HepG2 (cell line): ENCODE measurements around the gene MYO3B. TPM values are rescaled to one million over a fixed set of nuclear protein-coding genes. Genes with fewer than 3 reads are reported as not detected.

Experiments
- GATAD1 ChIP-seq: IDR thresholded peaks from 2 replicates; pipeline ENCODE4 v1.6.1; 2016; ENCODE audit warnings: missing genetic modification reagents, missing compliant biosample characterization
- HDAC2 ChIP-seq: sonication (generic); formaldehyde crosslinking; IDR thresholded peaks from 2 replicates; pipeline ENCODE4 v1.4.0; 2020; ENCODE audit warnings: missing genetic modification reagents
- HOMEZ ChIP-seq: IDR thresholded peaks from 2 replicates; pipeline ENCODE4 v1.6.1; 2016; ENCODE audit warnings: low read depth
- KLF15 ChIP-seq: sonication (generic); formaldehyde crosslinking; IDR thresholded peaks from 2 replicates; pipeline ENCODE4 v1.8.1; 2023; ENCODE audit warnings: borderline replicate concordance, mild to moderate bottlenecking, inconsistent platforms, missing genetic modification reagents, mixed read lengths
- KLF9 ChIP-seq: IDR thresholded peaks from 2 replicates; pipeline ENCODE4 v1.6.1; 2016; ENCODE audit warnings: low read depth
- NR2F6 ChIP-seq, 2 experiments: IDR thresholded peaks; 2 replicates each; pipeline ENCODE4 v1.6.1; 2016; ENCODE audit warnings: antibody characterized with exemption in 1 of 2, mild to moderate bottlenecking in 1 of 2
- TCF7 ChIP-seq: sonication (generic); IDR thresholded peaks from 2 replicates; pipeline ENCODE4 v1.6.1; 2016; ENCODE audit warnings: antibody characterized with exemption, low read depth
- TFDP1 ChIP-seq: IDR thresholded peaks from 2 replicates; pipeline ENCODE4 v1.6.1; 2016; ENCODE audit warnings: missing compliant biosample characterization, missing genetic modification reagents, borderline replicate concordance
- TFDP2 ChIP-seq: sonication (generic); formaldehyde crosslinking; IDR thresholded peaks from 2 replicates; pipeline ENCODE4 v1.4.0; 2020; ENCODE audit warnings: missing genetic modification reagents
- TOE1 ChIP-seq: sonication (generic); formaldehyde crosslinking; IDR thresholded peaks from 2 replicates; pipeline ENCODE4 v1.4.0; 2020; ENCODE audit warnings: mild to moderate bottlenecking, missing genetic modification reagents
- YY1 ChIP-seq: IDR thresholded peaks from 2 replicates; pipeline ENCODE4 v1.6.1; 2011; ENCODE audit warnings: low read length, low read depth, moderate library complexity, mild to moderate bottlenecking; ENCODE audit not compliant: insufficient read depth, insufficient replicate concordance
- ZBTB2 ChIP-seq: sonication (generic); formaldehyde crosslinking; IDR thresholded peaks from 2 replicates; pipeline ENCODE4 v1.8.0; 2022; ENCODE audit warnings: low read depth, missing genetic modification reagents
- ZBTB43 ChIP-seq: sonication (generic); formaldehyde crosslinking; conservative IDR thresholded peaks from 2 replicates; pipeline ENCODE4 v1.4.0; 2020; ENCODE audit warnings: missing genetic modification reagents
- ZFX ChIP-seq: sonication (generic); formaldehyde crosslinking; IDR thresholded peaks from 2 replicates; pipeline ENCODE4 v1.4.0; 2020; ENCODE audit warnings: mild to moderate bottlenecking, low read depth, missing genetic modification reagents, moderate library complexity
- ZHX1 ChIP-seq: sonication (generic); formaldehyde crosslinking; IDR thresholded peaks from 2 replicates; pipeline ENCODE4 v1.8.1; 2022; ENCODE audit warnings: low read depth, mild to moderate bottlenecking, missing genetic modification reagents
- ZNF616 ChIP-seq: sonication (generic); formaldehyde crosslinking; IDR thresholded peaks from 2 replicates; pipeline ENCODE4 v1.5.0; 2020; ENCODE audit warnings: low read depth, mild to moderate bottlenecking, missing genetic modification reagents
- ZNF850 ChIP-seq: sonication (generic); formaldehyde crosslinking; conservative IDR thresholded peaks from 2 replicates; pipeline ENCODE4 v1.9.0; 2021; ENCODE audit warnings: mild to moderate bottlenecking, missing genetic modification reagents
- polyA plus RNA-seq, 8 experiments: library from polyadenylated mRNA; depleted of rRNA in 3 of 8; stranded (reverse) in 7 of 8; unstranded in 1 of 8; fragments of >200 nt; fragmentation: Illumina TruSeq in 4 of 8; extraction: Trizol in 4 of 8; gene quantifications; 2 replicates each; pipeline versions ENCODE4 v1.2.1 to v1.2.3, GENCODE V29; 2011 to 2016; ENCODE audit warnings: low read depth in 4 of 8, missing spikeins in 1 of 8, mixed read lengths in 1 of 8; ENCODE audit not compliant: insufficient read depth in 1 of 8
- total RNA-seq, 5 experiments: library from RNA; depleted of rRNA; stranded (reverse); fragments of >200 nt; fragmentation: Illumina TruSeq; extraction: Trizol; gene quantifications; 2 replicates each; pipeline ENCODE4 v1.2.3, GENCODE V29; 2016; ENCODE audit warnings: low read depth in 1 of 5

The MYO3B gene
- total and polyA plus RNA-seq, 2 of the 13 experiments (the other 11 are each of a cell fraction or from before 2014, with no cell fraction given) = 0.01 TPM; not detected in 1

- peak; percentile 16; the same call in 1 of the 2 replicates for TF ChIP-seq TFDP2 (CRISPR knock-in tag)
- TF ChIP-seq ZFX (CRISPR knock-in tag) = peak; percentile 31; the same call in 1 of the 2 replicates
- no peak for TF ChIP-seq KLF15 (CRISPR knock-in tag)
- TF ChIP-seq HDAC2 (CRISPR knock-in tag) = peak; percentile 92
- peak; percentile 30; the same call in 1 of the 2 replicates for TF ChIP-seq TFDP1 (CRISPR knock-in tag)
- no peak for TF ChIP-seq ZNF850 (CRISPR knock-in tag)
- peak; percentile 88 for TF ChIP-seq TCF7
- peak; percentile 82 for TF ChIP-seq ZBTB43 (CRISPR knock-in tag)
- TF ChIP-seq YY1 = peak; percentile 1
- peak; percentile 94 for TF ChIP-seq HOMEZ (CRISPR knock-in tag)
- no peak for TF ChIP-seq KLF9 (CRISPR knock-in tag)
- 0 out of 2 replicates have a peak, but pooled peaks have one; percentile 22 for TF ChIP-seq GATAD1 (CRISPR knock-in tag)
- peak; percentile 61; the same call in 1 of the 2 replicates for TF ChIP-seq TOE1 (CRISPR knock-in tag)
- 0 out of 2 replicates have a peak, but pooled peaks have one; percentile 14 for TF ChIP-seq ZNF616 (CRISPR knock-in tag)
- TF ChIP-seq NR2F6 (IDR thresholded peaks at IDR 0.05) = peak; percentile 53
- TF ChIP-seq NR2F6 (CRISPR knock-in tag; IDR thresholded peaks at IDR 0.05) = peak; percentile 79
- no peak for TF ChIP-seq ZBTB2
- TF ChIP-seq ZHX1 (CRISPR knock-in tag) = no peak
Measured at GRCh38 chr2:170455617-170456426, 277.9 kb downstream of the MYO3B start (continued).
